ENCODE measurements around the gene ERBB2. TPM values are rescaled to one million over a fixed set of nuclear protein-coding genes. Genes with fewer than 3 reads are reported as not detected.

ERBB2 gene
- total and polyA plus RNA-seq, 10 of the 15 experiments (the other 5 are each of a cell fraction or from before 2014, with no cell fraction given), result 0.39 to 7.0 (median 4.3) TPM

DNA sequence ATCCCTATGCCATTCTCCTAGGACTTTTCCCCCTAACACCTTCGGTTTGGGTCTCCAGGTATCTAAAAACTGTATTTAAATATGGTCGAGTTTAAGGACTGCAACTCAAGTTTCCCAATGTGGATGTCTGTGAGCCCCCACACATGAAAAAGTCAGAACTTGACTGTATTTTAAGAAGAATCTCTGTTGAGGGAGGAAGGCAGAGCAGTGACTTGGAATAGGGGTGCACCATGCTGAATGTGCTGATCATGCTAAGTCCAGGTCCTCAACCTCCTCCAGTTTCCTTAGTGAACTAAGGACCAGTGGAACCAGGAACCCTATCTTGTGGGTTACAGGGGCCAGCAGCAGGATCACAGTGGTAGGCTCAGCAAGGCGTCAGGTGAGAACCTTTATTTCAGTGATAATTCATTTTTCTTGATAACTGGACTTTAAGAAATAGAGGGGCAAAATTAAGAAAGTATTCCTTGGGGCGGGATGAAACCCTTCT is 57.4 kb downstream of the ERBB2 start:
- peaks cover 37% of the 10 kb centered on the region for H3K79me2 ChIP-seq (ENCODE audit: control insufficient read depth, insufficient read depth, low read length)
- ATAC-seq, result no peak
- H3K9me3 ChIP-seq (replicated peaks; ENCODE audit: control insufficient read depth, insufficient read depth, low read length), result no peaks in the 10 kb centered on the region
- RAD21 ChIA-PET (ENCODE audit: unreplicated experiment), result interaction anchor here (2.8 to 3.8 kb wide), 10 partner anchors 8 to 108 kb away, joined by 12 to 57 read pairs (median 20); partner anchors contain the start of gene IKZF3
- H3K4me2 ChIP-seq (ENCODE audit: control insufficient read depth, insufficient read depth), result peak overlapping the region; percentile 34
- POLR2A ChIA-PET, result interaction anchor here (1.0 to 2.9 kb wide), 10 partner anchors 8 to 367 kb away, joined by 3 to 32 read pairs (median 6); no protein-coding TSS in a partner anchor
- H4K20me1 ChIP-seq (ENCODE audit: control insufficient read depth, insufficient read depth), result no peaks in the 10 kb centered on the region; the same call in 1 of the 2 replicates
- BruUV-seq (replicated peaks), result no TSS peak
- 43% methylated on average over 4 of the region's 4 CpGs for WGBS (ENCODE audit: insufficient coverage, insufficient replicate concordance, low lambda C conversion rate, missing lambda C conversion rate)
- FAIRE-seq, result no peak
- intact Hi-C loops (cut with micrococcal nuclease; ENCODE audit: unreplicated experiment) (loop anchor here (5.0 kb wide), 3 partner anchors 35 to 225 kb away; partner anchors contain the start of genes LRRC3C, ORMDL3 and PSMD3), in situ Hi-C loops (cut with MboI) (loop anchor here (5.0 kb wide), 1 partner anchor 105 kb away; the partner anchor contains the start of gene IKZF3)
- H3K27ac ChIP-seq (ENCODE audit: control insufficient read depth, insufficient read depth), result peak overlapping the region; percentile 96
- no peaks in the 10 kb centered on the region for H3K27me3 ChIP-seq (replicated peaks in 1 of 2; ENCODE audit: control insufficient read depth in 2 of 2, insufficient read depth in 2 of 2, low read length in 1 of 2)
- peaks cover 74% of the 10 kb centered on the region for H3K4me1 ChIP-seq (ENCODE audit: control insufficient read depth, insufficient read depth, low read length)
- peak overlapping the region; percentile 20; the same call in 1 of the 2 replicates for H3K9ac ChIP-seq (ENCODE audit: control insufficient read depth, insufficient read depth, low read length)
- H3K36me3 ChIP-seq (ENCODE audit: control insufficient read depth in 2 of 2, insufficient read depth in 2 of 2, low read length in 1 of 2), result peaks cover 4 to 16% of the 10 kb centered on the region in 2 experiments
- no peak overlapping the region for H2AFZ ChIP-seq (ENCODE audit: control insufficient read depth, low read depth, low read length)
- no peak for DNase-seq (ENCODE audit: low read depth, low spot score)
- no peak for TF ChIP-seq NFXL1 (IDR thresholded peaks at IDR 0.05; ENCODE audit: borderline replicate concordance)
- TF ChIP-seq NFIC (IDR thresholded peaks at IDR 0.05; ENCODE audit: low read depth, low read length), result peak; percentile 29; the same call in 1 of the 2 replicates
- no peak overlapping the region for H3K4me3 ChIP-seq
- SMC1A ChIA-PET (ENCODE audit: uncharacterized antibody, unreplicated experiment), result interaction anchor here (1.0 to 4.6 kb wide), 10 partner anchors 9 to 106 kb away, joined by 3 to 50 read pairs (median 22); partner anchors contain the start of genes IKZF3 and MIEN1
- CTCF ChIA-PET, result interaction anchor here (0.7 to 5.0 kb wide), 10 partner anchors 13 to 134 kb away, joined by 3 to 39 read pairs (median 14); partner anchors contain the start of gene MIEN1
